ENCODE measurements around the gene MAPK7.

The MAPK7 gene

GRCh38 chr17:19364699-19365498 lies 13.4 kb upstream of the MAPK7 start:
- DNase-seq = no peak

DNA sequence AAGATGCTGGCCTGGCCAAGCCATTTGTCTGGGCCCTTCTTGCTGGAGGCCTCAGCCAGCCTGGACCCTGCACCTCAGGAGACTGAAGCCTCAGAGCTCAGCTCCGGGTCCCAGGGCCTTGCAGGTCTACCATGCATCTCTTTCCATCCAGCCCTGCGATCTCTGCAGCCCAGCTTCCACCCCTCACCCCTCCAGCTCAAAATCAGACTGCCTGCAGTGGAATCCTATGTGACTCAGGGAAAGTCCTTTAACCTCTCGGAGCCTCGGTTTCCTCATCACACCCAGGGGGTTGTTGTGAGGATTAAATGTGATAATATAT lies 12.8 kb upstream of the MAPK7 start:
- DNase-seq = no peak

DNA sequence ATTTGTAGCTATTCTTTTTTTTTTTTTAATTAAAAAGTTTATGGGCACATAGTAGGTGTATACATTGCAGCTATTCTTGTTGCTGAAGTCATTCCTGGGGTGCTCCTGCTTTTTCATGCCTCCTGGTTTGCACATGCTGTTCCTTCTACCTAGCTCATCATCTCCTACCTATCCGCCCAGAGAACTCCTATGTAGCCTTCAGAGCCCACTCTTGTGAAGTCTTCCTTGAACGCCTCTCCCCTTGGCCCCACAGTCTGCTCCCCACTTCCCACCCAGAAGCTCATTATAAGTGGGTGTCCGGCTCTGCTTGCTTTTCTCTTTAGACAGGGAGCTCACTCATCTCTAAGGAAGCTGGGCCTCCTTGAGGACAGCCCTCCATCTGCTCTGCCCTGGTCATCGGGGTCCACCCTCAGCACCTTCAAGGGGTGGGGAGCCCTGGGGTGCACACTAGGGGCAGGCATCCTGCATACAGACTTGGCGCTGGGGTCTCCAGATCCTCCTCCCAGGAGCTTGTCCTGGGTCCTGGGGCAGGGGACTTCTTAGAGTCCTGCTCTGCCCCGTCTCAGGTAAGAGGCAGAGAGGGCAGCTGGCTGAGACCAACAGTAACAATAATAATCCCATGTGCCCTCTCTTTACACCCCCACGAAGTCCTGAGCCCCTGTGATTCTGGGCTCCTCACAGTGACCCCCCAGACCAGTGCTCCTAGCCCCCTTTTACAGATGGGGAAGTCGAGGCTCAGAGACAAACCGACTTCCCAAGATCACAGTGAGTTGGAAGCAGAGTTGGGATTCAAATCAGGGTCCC lies 12.3 kb upstream of the MAPK7 start:
- no peak for DNase-seq

- DNase-seq = no peak
Observed at GRCh38 chr17:19366637-19366972, 11.7 kb upstream of the MAPK7 start.

GRCh38 chr17:19368229-19368628 lies 10.1 kb upstream of the MAPK7 start:
- DNase-seq = no peak

DNA sequence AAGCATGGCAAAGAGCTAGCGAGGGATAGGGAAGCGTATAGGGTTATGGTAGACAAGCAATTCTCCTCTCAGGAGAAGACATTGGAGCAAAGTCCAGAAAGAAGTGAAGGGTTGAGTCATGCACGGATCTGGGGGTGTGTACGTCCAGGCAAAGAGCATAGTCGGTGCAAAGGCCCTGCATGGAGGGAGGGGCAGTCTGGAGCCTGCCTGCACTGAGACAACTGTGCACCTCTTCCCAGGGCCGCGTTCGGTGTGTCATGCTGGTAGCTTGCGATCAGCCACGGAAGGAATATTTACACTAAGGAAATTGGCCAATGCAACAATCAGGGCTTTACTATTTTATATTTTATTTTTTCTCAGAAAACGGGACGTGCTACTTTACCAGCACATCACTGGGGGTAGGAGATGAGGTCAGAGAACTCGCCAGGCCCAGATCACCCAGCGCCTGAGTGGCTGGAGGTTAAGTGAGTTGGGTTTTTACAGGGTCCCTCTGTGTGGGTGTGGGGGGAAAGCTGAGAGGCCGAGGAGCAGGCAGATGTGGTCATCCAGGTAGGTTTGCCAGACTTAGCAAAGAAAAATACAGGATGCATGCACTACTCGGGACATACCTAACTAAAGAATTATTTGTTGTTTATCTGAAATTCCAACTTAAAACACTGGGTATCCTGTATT lies 9.1 kb upstream of the MAPK7 start:
- DNase-seq = no peak

DNA sequence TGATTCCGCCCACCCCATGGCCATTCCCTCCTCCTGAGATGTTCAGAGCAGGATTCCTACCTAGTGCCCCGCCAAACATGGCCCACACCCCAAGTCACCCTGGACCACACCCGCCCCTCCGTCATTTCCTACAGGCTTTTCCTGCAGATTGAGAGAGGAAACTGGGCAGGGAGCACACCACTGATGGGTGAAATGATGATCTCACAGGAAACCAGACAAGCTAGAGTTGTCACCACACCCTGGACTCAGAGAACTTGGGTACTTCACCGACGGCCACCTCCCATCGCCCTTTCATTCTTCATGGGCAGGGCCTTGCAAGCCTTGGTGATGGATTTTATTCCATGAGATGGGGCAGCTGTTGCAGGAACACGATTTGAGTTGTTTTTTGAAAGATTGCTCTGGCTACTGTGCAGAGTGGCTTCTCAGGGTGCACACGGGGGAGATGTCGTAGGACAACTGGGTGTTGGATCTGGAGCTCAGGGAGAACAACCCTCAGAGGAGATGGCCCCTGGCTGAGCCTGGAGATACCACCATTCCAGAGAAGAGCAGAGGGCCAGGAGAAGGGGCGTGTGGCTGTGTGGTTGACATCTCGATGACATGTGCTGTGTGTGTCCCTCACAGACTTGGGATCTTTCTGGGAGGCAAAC lies 8.3 kb upstream of the MAPK7 start:
- DNase-seq = no peak

GRCh38 chr17:19370493-19370960 lies 7.8 kb upstream of the MAPK7 start:
- no peak for DNase-seq

- DNase-seq = no peak
Observed at GRCh38 chr17:19371259-19372010, 6.9 kb upstream of the MAPK7 start.

- no peak for DNase-seq
Observed at GRCh38 chr17:19372011-19372370, 6.3 kb upstream of the MAPK7 start.

- no peak for DNase-seq
Observed at GRCh38 chr17:19372439-19372838, 5.9 kb upstream of the MAPK7 start.

DNA sequence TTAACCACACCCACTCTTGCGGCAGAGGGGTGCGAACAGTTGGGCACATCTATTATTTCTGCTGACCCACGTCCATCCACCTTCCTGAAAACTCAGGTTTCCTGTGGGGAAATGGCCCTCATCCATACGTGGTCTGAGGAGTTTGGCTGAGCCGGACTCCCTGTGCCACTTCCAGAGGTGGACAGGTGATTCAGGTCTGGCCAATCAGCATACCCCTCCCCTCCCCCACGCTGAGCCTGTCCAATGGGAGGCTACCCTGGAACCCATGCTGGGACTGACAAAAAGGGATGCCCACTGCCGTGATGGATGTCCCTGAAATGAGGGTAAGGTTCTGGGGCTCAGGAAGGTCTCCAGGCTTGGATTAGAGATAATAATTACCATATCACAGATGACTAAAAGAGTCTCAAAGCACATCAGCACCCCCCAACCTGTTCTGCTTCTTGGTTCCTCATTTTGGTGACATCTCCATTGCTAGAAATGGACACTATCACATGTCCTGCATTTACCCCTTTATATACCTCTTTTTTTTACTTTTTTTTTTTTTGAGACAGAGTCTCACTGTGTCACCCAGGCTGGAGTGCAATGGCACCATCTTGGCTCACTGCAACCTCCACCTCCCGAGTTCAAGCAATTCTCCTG lies 5.3 kb upstream of the MAPK7 start:
- DNase-seq = no peak

DNA sequence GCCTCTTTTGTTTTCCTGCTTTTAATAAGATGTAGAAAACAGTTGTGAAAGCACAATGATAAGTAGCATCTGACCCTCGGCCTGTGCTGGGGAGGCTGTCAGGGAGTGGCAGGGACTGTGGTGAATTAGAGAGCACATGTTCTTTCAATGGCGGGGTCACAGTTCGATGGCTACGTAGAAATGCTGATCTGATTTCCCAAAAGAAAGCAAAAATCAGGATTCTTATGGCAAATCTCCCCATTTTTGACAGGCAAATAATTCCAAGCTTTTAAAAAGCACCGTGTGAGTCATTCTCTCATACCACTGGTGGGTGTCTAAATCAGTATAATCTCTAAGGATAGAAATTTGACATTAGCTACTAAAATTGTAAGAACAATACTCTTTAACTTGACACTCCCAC lies 4.2 kb upstream of the MAPK7 start:
- DNase-seq = no peak

DNA sequence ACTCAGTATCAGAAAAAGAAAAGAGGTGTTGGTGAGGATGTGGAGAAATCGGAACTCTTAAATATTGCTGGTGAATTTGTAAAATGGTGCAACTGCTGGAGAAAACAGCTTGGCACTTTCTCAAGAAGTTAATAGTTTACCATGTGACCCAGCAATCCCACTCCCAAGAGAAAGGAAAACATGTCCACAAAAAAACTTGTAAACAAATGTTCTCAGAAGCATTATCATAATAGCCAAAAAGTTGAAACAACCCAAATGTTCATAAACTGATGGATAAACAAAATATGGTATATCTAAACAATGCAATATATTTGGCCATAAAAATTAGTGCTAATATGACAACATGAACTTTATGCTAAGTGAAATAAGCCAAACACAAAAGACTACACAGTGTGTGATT lies 2.6 kb upstream of the MAPK7 start:
- DNase-seq = no peak

GRCh38 chr17:19376811-19377210 lies 1.5 kb upstream of the MAPK7 start:
- DNase-seq = peak; percentile 6

- DNase-seq = peak; percentile 93
Observed at GRCh38 chr17:19377602-19378415, 489 bp upstream of the MAPK7 start.

GRCh38 chr17:19379361-19380065 lies 1.2 kb downstream of the MAPK7 start:
- no peak for DNase-seq

DNA sequence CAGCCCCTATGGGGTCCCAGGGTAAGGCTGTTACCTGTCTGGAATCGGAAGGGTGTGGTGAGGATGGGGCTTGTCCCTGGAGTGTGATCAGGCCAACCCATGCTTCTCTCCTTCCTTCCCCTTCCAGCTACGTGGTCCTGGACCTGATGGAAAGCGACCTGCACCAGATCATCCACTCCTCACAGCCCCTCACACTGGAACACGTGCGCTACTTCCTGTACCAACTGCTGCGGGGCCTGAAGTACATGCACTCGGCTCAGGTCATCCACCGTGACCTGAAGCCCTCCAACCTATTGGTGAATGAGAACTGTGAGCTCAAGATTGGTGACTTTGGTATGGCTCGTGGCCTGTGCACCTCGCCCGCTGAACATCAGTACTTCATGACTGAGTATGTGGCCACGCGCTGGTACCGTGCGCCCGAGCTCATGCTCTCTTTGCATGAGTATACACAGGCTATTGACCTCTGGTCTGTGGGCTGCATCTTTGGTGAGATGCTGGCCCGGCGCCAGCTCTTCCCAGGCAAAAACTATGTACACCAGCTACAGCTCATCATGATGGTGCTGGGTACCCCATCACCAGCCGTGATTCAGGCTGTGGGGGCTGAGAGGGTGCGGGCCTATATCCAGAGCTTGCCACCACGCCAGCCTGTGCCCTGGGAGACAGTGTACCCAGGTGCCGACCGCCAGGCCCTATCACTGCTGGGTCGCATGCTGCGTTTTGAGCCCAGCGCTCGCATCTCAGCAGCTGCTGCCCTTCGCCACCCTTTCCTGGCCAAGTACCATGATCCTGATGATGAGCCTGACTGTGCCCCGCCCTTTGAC lies 2.4 kb downstream of the MAPK7 start:
- no peak for DNase-seq

DNA sequence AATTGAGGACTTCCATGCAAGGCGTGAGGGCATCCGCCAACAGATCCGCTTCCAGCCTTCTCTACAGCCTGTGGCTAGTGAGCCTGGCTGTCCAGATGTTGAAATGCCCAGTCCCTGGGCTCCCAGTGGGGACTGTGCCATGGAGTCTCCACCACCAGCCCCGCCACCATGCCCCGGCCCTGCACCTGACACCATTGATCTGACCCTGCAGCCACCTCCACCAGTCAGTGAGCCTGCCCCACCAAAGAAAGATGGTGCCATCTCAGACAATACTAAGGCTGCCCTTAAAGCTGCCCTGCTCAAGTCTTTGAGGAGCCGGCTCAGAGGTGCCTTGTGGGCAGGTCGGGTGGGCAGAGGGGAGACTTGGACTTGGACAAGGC lies 3.1 kb downstream of the MAPK7 start:
- no peak for DNase-seq

Data from DMS79 treated with DMSO at 0.1 percent for 48 hours (cell line).